Common myeloid progenitor, CD34-positive (primary cell): ENCODE results near the gene MID1IP1.
A peak's percentile ranks its signal among the peaks of the same experiment; 100 is the strongest.

Source experiments
- CTCF ChIA-PET: fragments of 350-600 bp; sonication (Branson Sonifier 250); formaldehyde crosslinking; loops from one replicate; lab custom pipeline; 2021; ENCODE audit warnings: antibody characterized with exemption; lab: Charles Lee
- POLR2A ChIA-PET: fragments of 350-600 bp; sonication (Branson Sonifier 250); formaldehyde crosslinking; loops from one replicate; lab custom pipeline; 2021; ENCODE audit warnings: antibody characterized with exemption; lab: Charles Lee
- DNase-seq, 3 donors: peaks; one replicate each; pipeline versions ENCODE4 v3.0.0 to v3.0.0-alpha.2; 2013
- H3K27ac ChIP-seq, 2 experiments: 1 replicate in 1 of 2; 2 replicates in 1 of 2; pipeline ENCODE4 v1.7.0; 2013; ENCODE audit warnings: inconsistent platforms in 2 of 2, low read length in 2 of 2, mild to moderate bottlenecking in 2 of 2, low read depth in 1 of 2, moderate library complexity in 1 of 2; ENCODE audit not compliant: severe bottlenecking in 2 of 2, insufficient read depth in 1 of 2, poor library complexity in 1 of 2
- H3K27me3 ChIP-seq, 5 experiments: replicated peaks in 2 of 5; 1 replicate in 3 of 5; 2 replicates in 2 of 5; pipeline versions ENCODE4 v1.6.1 to v1.7.0; 2013; ENCODE audit warnings: low read length in 4 of 5, mild to moderate bottlenecking in 2 of 5, moderate library complexity in 2 of 5, inconsistent platforms in 1 of 5; ENCODE audit not compliant: insufficient read depth in 5 of 5, control insufficient read depth in 4 of 5
- H3K36me3 ChIP-seq, 4 experiments: 1 replicate in 2 of 4; 2 replicates in 2 of 4; pipeline versions ENCODE4 v1.6.1 to v1.7.0; 2013; ENCODE audit warnings: low read length in 3 of 4, control low read depth in 1 of 4, mild to moderate bottlenecking in 1 of 4; ENCODE audit not compliant: control insufficient read depth in 4 of 4, insufficient read depth in 4 of 4
- H3K4me1 ChIP-seq, 4 experiments: 1 replicate in 3 of 4; 2 replicates in 1 of 4; pipeline versions ENCODE4 v1.6.1 to v1.7.1; 2013; ENCODE audit warnings: low read length in 3 of 4, mild to moderate bottlenecking in 3 of 4, control low read depth in 1 of 4, inconsistent platforms in 1 of 4, moderate library complexity in 1 of 4; ENCODE audit not compliant: control insufficient read depth in 4 of 4, insufficient read depth in 4 of 4; ENCODE audit errors: control extremely low read depth in 1 of 4
- H3K4me3 ChIP-seq, 7 experiments: 1 replicate in 4 of 7; 2 replicates in 3 of 7; pipeline versions ENCODE4 v1.5.1 to v1.7.0; 2013; ENCODE audit warnings: mild to moderate bottlenecking in 7 of 7, low read length in 6 of 7, moderate library complexity in 6 of 7, inconsistent platforms in 2 of 7, low read depth in 2 of 7, control low read depth in 1 of 7; ENCODE audit not compliant: insufficient read depth in 4 of 7, control insufficient read depth in 1 of 7; ENCODE audit errors: extremely low read depth in 1 of 7
- H3K9me3 ChIP-seq, 5 experiments: 1 replicate in 4 of 5; 2 replicates in 1 of 5; pipeline versions ENCODE4 v1.6.1 to v1.7.1; 2013; ENCODE audit warnings: low read length in 4 of 5, mild to moderate bottlenecking in 2 of 5, inconsistent platforms in 1 of 5, low read depth in 1 of 5, moderate library complexity in 1 of 5; ENCODE audit not compliant: control insufficient read depth in 4 of 5, insufficient read depth in 2 of 5; ENCODE audit errors: control extremely low read depth in 1 of 5
- WGBS: methylation state at CpG from one replicate; pipeline ENCODE4 v1.1.5; 2013; ENCODE audit not compliant: insufficient coverage; 5-methylcytosine and 5-hydroxymethylcytosine counted together

Gene MID1IP1

GRCh38 chrX:38816155-38816554 lies 14.9 kb downstream of the MID1IP1 start:
- peaks cover 4 to 36% (median 19%) of the 10 kb centered on the region in 4 experiments for H3K4me1 ChIP-seq
- no peaks in the 10 kb centered on the region for H3K36me3 ChIP-seq
- CTCF ChIA-PET, result interaction anchor here (1.1 kb wide), 1 partner anchor 15 kb away, joined by 3 read pairs; the partner anchor contains the start of gene MID1IP1
- POLR2A ChIA-PET, result no interaction called here
- 60% methylated on average over 3 of the region's 3 CpGs for WGBS
- peak in 1 of 3 donors; percentile 20 for DNase-seq
- no peak overlapping the region for H3K27ac ChIP-seq
- H3K4me3 ChIP-seq, result no peak overlapping the region
- H3K9me3 ChIP-seq, result no peaks in the 10 kb centered on the region
- peaks cover 0 to 2% (median 0%) of the 10 kb centered on the region in 5 experiments for H3K27me3 ChIP-seq

- Histone ChIP-seq H3K9me3 (no peaks in the 10 kb centered on the region), H3K36me3 (no peaks in the 10 kb centered on the region), H3K4me3 (no peak overlapping the region), H3K27ac (peak overlapping the region in 1 of 2 experiments; percentile 32), H3K27me3 (peaks cover 0 to 2% (median 0%) of the 10 kb centered on the region in 5 experiments), H3K4me1 (peaks cover 0 to 27% (median 17%) of the 10 kb centered on the region in 4 experiments)
- 67% methylated on average over 1 of the region's 2 CpGs for WGBS
- ChIA-PET CTCF (no interaction called here), POLR2A (no interaction called here)
- DNase-seq, result no peak
These were observed 15.9 kb downstream of the MID1IP1 start for GRCh38 chrX:38817004-38817703.

GRCh38 chrX:38819163-38819562 lies 17.9 kb downstream of the MID1IP1 start:
- 80% methylated on average over 1 of the region's 1 CpG for WGBS
- ChIA-PET POLR2A (no interaction called here), CTCF (no interaction called here)
- Histone ChIP-seq H3K27me3 (peaks cover 0 to 2% (median 0%) of the 10 kb centered on the region in 5 experiments), H3K36me3 (no peaks in the 10 kb centered on the region), H3K9me3 (no peaks in the 10 kb centered on the region), H3K4me1 (peaks cover 0 to 26% (median 17%) of the 10 kb centered on the region in 4 experiments), H3K4me3 (no peak overlapping the region), H3K27ac (no peak overlapping the region)
- DNase-seq, result no peak

- no peak overlapping the region for H3K4me3 ChIP-seq
- no peaks in the 10 kb centered on the region for H3K9me3 ChIP-seq
- no peaks in the 10 kb centered on the region for H3K36me3 ChIP-seq
- 100% methylated on average over 1 of the region's 1 CpG for WGBS
- no peak overlapping the region for H3K27ac ChIP-seq
- DNase-seq, result no peak
- ChIA-PET CTCF (no interaction called here), POLR2A (no interaction called here)
- peaks cover 0 to 26% (median 17%) of the 10 kb centered on the region in 4 experiments for H3K4me1 ChIP-seq
- H3K27me3 ChIP-seq, result peaks cover 0 to 2% (median 0%) of the 10 kb centered on the region in 5 experiments
These were observed 18.4 kb downstream of the MID1IP1 start for GRCh38 chrX:38819709-38820108.

GRCh38 chrX:38820751-38821150 lies 19.5 kb downstream of the MID1IP1 start:
- H3K36me3 ChIP-seq, result no peaks in the 10 kb centered on the region
- no peak overlapping the region for H3K27ac ChIP-seq
- H3K27me3 ChIP-seq, result peaks cover 0 to 2% (median 0%) of the 10 kb centered on the region in 5 experiments
- no CpG with 5 or more reads among the region's 2 CpGs for WGBS
- ChIA-PET POLR2A (interaction anchor here (0.6 kb wide), 1 partner anchor 72 kb away, joined by 4 read pairs; no protein-coding TSS in a partner anchor), CTCF (no interaction called here)
- no peak overlapping the region for H3K4me3 ChIP-seq
- no peaks in the 10 kb centered on the region for H3K9me3 ChIP-seq
- peaks cover 0 to 26% (median 17%) of the 10 kb centered on the region in 4 experiments for H3K4me1 ChIP-seq
- DNase-seq, result no peak

GRCh38 chrX:38824176-38824575 lies 22.9 kb downstream of the MID1IP1 start:
- H3K4me3 ChIP-seq, result no peak overlapping the region
- H3K27me3 ChIP-seq, result no peaks in the 10 kb centered on the region
- H3K4me1 ChIP-seq, result peaks cover 0 to 3% (median under 1%) of the 10 kb centered on the region in 4 experiments
- H3K27ac ChIP-seq, result no peak overlapping the region
- WGBS, result no CpG with 5 or more reads among the region's 2 CpGs
- H3K9me3 ChIP-seq, result no peaks in the 10 kb centered on the region
- H3K36me3 ChIP-seq, result no peaks in the 10 kb centered on the region
- ChIA-PET POLR2A (no interaction called here), CTCF (no interaction called here)
- DNase-seq, result no peak

GRCh38 chrX:38831949-38832348 lies 30.7 kb downstream of the MID1IP1 start:
- POLR2A ChIA-PET, result no interaction called here
- Histone ChIP-seq H3K4me1 (no peaks in the 10 kb centered on the region), H3K4me3 (no peak overlapping the region), H3K36me3 (no peaks in the 10 kb centered on the region), H3K27me3 (no peaks in the 10 kb centered on the region), H3K9me3 (no peaks in the 10 kb centered on the region), H3K27ac (no peak overlapping the region)
- CTCF ChIA-PET, result no interaction called here
- WGBS, result 100% methylated on average over 1 of the region's 2 CpGs
- no peak for DNase-seq
